HPDE6-E6E7 (cell line): ENCODE measurements around the gene GRIA4.
"Not testable (repeated sequence)": the region's sequence is repeated elsewhere in the genome, so short reads cannot be mapped to it uniquely, and the experiment has no call there.

Experiments used
- DNase-seq: peaks from one replicate; pipeline ENCODE4 v3.0.0; 2011; ENCODE audit warnings: missing footprints; ENCODE audit errors: extremely low spot score

Gene GRIA4

GRCh38 chr11:105719073-105719822, 109.4 kb downstream of the GRIA4 start:
- DNase-seq = peak; percentile 47

DNA sequence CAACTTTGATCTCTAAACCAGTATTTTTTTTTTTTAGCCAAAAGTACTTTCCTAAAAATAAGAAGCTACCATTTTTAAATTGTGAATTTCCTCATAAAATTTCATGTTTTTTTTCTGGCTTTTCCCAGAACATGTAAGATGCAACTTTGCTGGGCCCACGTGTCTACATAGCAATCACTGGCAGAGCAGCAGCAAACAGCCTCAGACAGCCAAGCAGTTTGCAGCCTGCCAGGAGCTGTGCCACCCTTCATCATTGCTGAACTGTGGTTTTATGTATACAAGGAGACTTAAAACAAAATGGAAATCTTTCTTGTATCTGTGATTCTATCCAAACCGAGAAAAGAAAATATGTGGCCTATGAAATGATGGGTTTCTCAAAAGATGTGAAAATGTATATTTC, 110.2 kb downstream of the GRIA4 start:
- DNase-seq = no peak

GRCh38 chr11:105723269-105723668, 113.4 kb downstream of the GRIA4 start:
- DNase-seq = no peak

DNA sequence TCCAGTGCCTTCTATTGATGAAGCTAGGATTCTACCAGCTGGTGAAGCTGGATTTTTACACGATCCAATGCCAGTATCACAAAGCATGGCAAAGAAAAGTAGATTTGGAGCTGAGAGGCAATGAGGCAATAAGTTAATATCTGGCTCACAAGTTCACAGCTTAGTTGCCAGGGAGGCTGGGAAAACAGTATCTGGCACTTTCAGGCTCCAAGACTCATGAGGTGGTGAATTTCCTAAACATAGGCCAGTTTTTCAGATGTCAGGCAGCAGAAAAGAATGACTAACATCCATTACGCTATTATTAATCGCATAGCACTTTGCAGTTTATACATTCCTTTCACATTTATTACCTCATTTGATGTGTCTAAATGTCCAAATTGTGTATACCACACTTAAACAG, 122.7 kb downstream of the GRIA4 start:
- DNase-seq = no peak

GRCh38 chr11:105734426-105734825, 124.6 kb downstream of the GRIA4 start:
- no peak for DNase-seq

GRCh38 chr11:105738251-105738650, 128.4 kb downstream of the GRIA4 start:
- no peak for DNase-seq

GRCh38 chr11:105738986-105739795, 129.3 kb downstream of the GRIA4 start:
- DNase-seq = no peak

DNA sequence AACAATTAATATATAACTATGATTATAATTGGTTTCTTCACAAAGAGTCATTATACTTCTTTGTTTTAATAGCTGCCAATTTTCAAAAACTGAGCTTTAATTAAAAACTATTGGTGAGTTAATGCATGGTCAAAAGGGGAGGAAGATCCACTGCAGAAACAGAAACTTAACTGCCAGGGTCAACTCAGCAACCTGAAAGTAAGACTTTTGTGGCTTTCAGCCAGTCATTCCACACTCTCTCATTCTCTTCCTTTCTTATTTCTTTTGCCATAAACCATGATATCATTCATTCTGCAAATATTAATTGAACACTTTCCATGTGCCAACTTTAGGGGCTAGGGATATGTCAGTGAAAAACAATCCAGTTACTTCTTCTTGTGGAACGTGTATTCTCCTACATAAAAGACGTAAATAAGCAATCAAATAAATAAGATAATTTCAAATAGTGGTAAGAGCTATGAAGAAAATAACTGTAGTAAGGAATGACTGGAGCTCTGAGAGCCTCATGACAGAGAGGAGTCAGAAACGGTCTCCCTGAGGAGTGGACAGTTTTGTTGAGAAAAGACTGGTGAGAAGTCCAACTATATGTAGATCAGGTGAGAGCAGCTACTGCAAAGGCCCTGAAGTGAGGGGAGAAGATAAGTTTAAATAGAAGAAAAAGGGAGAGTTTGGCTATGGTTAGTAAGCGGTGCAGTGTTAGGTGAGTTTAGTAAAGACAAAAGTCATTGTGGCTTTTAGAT, 130.5 kb downstream of the GRIA4 start:
- no peak for DNase-seq

- no peak for DNase-seq
Observed at GRCh38 chr11:105741488-105742020, 131.7 kb downstream of the GRIA4 start.

DNA sequence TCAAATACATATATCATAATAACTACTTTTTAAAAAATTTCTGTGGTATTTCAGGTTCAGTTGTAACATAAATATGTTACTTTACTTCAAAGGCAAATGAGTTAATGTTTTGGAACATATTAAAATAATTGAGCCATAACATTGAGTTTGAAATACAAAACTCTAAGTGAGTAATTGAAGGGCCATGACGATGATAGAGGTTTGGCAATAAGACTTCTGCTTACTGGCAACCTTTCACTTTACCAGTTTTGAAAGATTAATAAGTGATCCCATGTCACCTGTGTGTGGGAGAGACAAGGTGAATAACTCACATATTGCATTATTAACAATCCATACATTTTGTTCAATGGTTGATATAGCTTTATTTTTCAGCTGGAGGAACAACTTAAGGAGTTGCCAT, 144.4 kb downstream of the GRIA4 start:
- DNase-seq = no peak

DNA sequence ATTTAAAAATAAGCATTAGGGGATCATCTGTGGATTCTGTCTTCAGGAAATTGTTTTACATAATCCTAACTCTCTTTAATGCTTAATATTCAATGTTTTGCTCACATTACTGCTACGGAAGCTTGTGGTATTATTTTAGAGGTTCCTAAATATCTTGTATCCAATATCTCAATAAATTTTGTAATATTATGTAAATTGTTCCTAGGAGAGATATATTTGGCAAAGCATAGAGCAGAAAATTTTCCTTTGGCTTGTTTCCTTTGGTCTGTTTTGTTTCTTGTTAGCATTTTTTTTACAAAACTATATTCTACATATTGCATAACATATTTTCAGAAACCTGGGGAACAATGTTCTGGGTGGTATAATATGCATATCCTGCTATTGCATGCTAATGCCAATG, 144.8 kb downstream of the GRIA4 start:
- DNase-seq = no peak

DNA sequence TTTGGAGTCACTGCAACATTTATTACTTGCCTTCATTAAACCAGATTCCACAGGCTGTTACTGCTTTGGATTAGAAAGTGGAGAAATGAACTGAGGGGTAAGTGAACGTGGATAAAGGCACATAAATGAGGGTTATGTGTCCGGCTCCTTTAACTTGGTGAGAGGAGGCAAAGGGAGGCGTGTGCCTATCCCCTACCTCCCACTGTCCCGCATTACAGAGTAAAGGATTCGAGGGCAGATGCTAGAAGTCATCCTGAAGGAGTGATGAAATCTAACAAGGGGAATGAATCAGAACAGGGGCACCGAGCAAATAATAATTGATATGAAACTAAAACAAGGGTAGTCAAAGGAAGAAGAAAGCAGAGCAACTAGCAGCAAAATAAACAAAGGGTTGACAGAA, 147.2 kb downstream of the GRIA4 start:
- no peak for DNase-seq

DNA sequence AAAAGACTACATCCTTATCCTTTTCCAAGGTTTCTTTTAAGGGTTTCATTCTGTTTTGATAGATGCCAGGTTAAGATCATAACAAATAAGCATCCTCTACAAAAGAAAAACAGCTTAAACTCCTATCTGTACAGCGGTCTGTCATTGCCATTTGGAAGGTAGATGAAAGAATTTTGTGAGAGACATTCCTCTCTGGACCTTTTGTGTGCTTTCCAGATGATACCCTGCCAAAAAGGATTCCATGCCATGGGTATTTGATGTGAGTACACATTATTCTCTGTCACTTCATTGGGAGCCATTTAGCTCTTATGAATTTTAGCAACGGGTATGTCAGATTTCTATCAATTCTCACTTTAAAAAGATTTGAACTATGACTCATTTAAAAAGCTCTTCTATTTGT, 153.7 kb downstream of the GRIA4 start:
- no peak for DNase-seq

- DNase-seq = no peak
Observed at GRCh38 chr11:105767931-105768330, 158.1 kb downstream of the GRIA4 start.

- no peak for DNase-seq
Observed at GRCh38 chr11:105769627-105770026, 159.8 kb downstream of the GRIA4 start.

- not testable (repeated sequence) for DNase-seq
Observed at GRCh38 chr11:105773452-105773851, 163.6 kb downstream of the GRIA4 start.

DNA sequence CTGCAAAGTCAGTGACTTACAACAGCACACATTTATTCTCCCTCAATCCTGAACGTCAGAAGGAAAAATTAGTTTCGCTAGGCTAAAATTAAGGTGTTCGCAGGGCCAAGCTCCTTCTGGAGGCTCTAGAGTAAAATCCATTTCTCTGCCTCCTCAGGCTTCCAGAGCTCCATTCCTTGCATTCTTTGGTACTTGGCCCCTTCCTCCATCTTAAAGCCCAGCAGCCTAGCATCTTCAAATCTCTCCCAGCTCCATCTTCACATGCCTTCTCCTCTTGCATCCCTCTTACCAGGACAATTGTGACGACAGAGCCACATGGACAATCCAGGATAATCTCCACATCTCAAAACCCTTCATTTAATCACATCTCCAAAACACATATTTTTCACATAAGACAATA, 165.0 kb downstream of the GRIA4 start:
- DNase-seq = no peak

DNA sequence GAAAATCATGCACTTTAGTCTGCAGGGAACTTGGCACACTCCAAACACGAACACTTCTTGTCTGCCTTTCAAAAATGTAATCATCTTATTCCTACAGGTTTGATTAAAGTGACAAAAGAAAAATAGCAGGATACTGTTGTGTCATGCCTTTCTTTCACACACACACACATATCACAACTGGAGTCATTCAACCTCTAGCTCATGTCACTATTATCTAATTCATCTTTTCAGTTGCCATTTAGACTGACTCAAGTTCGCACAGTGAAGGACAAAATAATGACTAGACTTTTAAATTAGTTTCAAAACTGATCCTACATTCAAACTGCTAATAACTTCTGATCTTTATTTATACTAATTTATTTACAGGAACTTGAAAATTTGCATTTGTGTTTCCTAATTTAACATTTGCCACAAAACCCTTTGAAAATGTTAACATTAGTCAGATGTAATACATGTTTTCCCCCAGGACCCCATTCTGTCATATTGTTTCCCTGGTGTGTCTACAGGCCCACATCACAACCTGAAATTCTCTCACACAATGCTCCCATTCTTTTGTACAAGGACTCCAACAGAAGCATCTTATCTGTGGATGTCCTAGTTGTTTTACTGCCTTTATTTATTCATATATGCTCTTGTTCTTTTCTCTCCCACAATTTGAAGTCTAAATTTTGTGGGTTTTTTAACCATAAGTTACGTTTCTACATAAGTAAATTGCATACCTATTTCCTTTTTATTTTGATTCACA, 171.1 kb downstream of the GRIA4 start:
- no peak for DNase-seq

- DNase-seq = no peak
Observed at GRCh38 chr11:105781807-105782206, 171.9 kb downstream of the GRIA4 start.

GRCh38 chr11:105783216-105783615, 173.3 kb downstream of the GRIA4 start:
- DNase-seq = no peak

DNA sequence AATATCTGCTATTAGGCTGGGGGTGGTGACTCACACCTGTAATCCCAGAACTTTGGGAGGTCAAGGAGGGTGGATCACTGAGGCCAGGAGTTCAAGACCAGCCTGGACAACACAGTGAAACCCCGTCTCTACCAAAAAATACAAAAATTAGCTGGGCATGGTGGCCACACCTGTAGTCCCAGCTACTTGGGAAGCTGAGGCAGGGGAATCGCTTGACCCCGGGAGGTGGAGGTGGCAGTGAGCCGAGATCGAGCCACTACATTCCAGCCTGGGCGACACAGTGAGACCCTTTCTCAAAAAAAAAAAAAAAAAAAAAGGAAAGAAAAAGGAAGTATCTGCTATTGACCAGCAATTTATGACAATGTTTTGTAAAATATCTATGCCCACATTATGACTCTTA, 176.0 kb downstream of the GRIA4 start:
- DNase-seq = not testable (repeated sequence)

DNA sequence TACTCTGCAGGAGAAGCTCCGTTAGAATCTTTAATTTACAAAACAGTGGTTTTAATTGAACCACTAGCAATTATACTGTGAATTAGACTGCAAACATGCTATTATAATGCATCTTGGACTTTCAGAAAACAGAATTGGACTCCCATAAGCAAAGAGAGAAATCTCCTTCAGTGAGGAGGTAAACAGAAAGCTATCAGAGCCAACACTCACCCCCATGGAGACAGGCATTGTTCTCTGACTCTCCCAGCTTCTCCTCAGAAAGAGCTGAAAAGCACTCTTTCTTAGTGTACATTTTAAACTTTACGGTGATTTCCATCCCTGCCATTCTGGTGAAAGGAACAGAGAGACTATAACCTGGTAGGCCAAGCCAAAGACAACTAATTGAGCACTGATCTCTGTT, 176.9 kb downstream of the GRIA4 start:
- DNase-seq = no peak
